DND-41 (cell line): ENCODE results near the gene BYSL.

Source experiments
- EZH2 ChIP-seq: IDR thresholded peaks from 3 replicates; pipeline ENCODE4 v1.6.1; 2012; ENCODE audit warnings: borderline replicate concordance, low read depth, mild to moderate bottlenecking, moderate library complexity, low read length, inconsistent platforms; ENCODE audit not compliant: severe bottlenecking
- TF ChIP-seq, protein P1 (sequence below): IDR thresholded peaks from 2 replicates; pipeline ENCODE4 v1.5.1; 2012; ENCODE audit warnings: borderline replicate concordance, low read length, moderate library complexity, mild to moderate bottlenecking; ENCODE audit not compliant: poor library complexity, severe bottlenecking; ENCODE audit errors: extremely low read depth

DNA sequence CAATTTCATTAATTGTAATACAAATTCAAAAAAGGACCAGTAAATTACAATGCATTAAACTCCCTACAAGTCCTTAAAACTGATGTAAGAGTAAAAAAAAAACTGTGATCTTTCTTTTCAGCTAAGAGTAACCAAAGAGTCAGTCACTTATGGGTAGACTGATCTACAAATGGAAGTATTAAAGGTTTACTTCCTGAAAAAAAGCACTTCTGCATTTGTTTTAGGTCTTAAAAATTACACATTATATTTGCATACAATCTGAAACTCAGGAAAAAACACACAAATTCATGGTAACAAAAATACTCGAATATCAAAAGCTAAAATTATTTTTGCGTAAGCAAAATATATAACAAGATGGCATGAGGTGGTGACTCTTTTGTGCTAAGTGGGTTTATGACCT, 49.6 kb upstream of the BYSL start:
- TF ChIP-seq, protein P1, sequence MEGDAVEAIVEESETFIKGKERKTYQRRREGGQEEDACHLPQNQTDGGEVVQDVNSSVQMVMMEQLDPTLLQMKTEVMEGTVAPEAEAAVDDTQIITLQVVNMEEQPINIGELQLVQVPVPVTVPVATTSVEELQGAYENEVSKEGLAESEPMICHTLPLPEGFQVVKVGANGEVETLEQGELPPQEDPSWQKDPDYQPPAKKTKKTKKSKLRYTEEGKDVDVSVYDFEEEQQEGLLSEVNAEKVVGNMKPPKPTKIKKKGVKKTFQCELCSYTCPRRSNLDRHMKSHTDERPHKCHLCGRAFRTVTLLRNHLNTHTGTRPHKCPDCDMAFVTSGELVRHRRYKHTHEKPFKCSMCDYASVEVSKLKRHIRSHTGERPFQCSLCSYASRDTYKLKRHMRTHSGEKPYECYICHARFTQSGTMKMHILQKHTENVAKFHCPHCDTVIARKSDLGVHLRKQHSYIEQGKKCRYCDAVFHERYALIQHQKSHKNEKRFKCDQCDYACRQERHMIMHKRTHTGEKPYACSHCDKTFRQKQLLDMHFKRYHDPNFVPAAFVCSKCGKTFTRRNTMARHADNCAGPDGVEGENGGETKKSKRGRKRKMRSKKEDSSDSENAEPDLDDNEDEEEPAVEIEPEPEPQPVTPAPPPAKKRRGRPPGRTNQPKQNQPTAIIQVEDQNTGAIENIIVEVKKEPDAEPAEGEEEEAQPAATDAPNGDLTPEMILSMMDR = no peak
- no peak for TF ChIP-seq EZH2
